Astrocyte of the cerebellum (primary cell): ENCODE results near the gene ABHD12B.
"Not testable (repeated sequence)": the region's sequence is repeated elsewhere in the genome, so short reads cannot be mapped to it uniquely, and the experiment has no call there.

Experiments used
- DNase-seq: peaks from one replicate; pipeline ENCODE4 v3.0.0-alpha.2; 2011; ENCODE audit warnings: low read depth
- H3K4me3 ChIP-seq: 2 replicates; pipeline ENCODE4 v1.5.1; 2011; ENCODE audit warnings: mild to moderate bottlenecking, low read depth, low read length, moderate library complexity
- CTCF ChIP-seq: IDR thresholded peaks from 2 replicates; pipeline ENCODE4 v1.5.1; 2012; ENCODE audit warnings: low read length, low read depth, moderate library complexity, mild to moderate bottlenecking; ENCODE audit errors: missing control alignments
- in situ Hi-C: cut with HindIII; loops from 2 replicates; pipeline ENCODE4 v1.10.0; 2017; ENCODE audit warnings: low sequenced_read_pairs

Gene ABHD12B

GRCh38 chr14:50883827-50884197, 12.0 kb downstream of the ABHD12B start:
- in situ Hi-C loops = no loop called here
- no peak overlapping the region for H3K4me3 ChIP-seq
- no peak for TF ChIP-seq CTCF
- no peak for DNase-seq

GRCh38 chr14:50887476-50887875, 15.6 kb downstream of the ABHD12B start:
- H3K4me3 ChIP-seq = no peak overlapping the region
- no peak for TF ChIP-seq CTCF
- DNase-seq = no peak
- in situ Hi-C loops = no loop called here

- no peak overlapping the region for H3K4me3 ChIP-seq
- TF ChIP-seq CTCF = no peak
- in situ Hi-C loops = no loop called here
- DNase-seq = no peak
These were observed 20.4 kb downstream of the ABHD12B start for GRCh38 chr14:50892255-50892654.

- DNase-seq, in situ Hi-C loops, H3K4me3 ChIP-seq: not testable (repeated sequence)
These were observed 24.6 kb downstream of the ABHD12B start for GRCh38 chr14:50896421-50896820.

GRCh38 chr14:50897005-50897404, 25.2 kb downstream of the ABHD12B start:
- in situ Hi-C loops, H3K4me3 ChIP-seq, DNase-seq: not testable (repeated sequence)

GRCh38 chr14:50897658-50898175, 25.9 kb downstream of the ABHD12B start:
- DNase-seq = no peak
- H3K4me3 ChIP-seq = no peak overlapping the region
- no peak for TF ChIP-seq CTCF
- in situ Hi-C loops = no loop called here

GRCh38 chr14:50901361-50901760, 29.5 kb downstream of the ABHD12B start:
- no peak for DNase-seq
- in situ Hi-C loops = no loop called here

More at GRCh38 chr14:50901361-50901760, 29.5 kb downstream of the ABHD12B start:
- no peak for TF ChIP-seq CTCF
- no peak overlapping the region for H3K4me3 ChIP-seq
